HG02798 (cell line): Measurements from ENCODE around the gene ZNF511.

Experiments
- ATAC-seq: cut with Tn5 transposase; IDR thresholded peaks from one replicate; pipeline ENCODE4 v1.9.1; 2021; ENCODE audit warnings: mild to moderate bottlenecking; ENCODE audit not compliant: unreplicated experiment, poor library complexity

The ZNF511 gene

DNA sequence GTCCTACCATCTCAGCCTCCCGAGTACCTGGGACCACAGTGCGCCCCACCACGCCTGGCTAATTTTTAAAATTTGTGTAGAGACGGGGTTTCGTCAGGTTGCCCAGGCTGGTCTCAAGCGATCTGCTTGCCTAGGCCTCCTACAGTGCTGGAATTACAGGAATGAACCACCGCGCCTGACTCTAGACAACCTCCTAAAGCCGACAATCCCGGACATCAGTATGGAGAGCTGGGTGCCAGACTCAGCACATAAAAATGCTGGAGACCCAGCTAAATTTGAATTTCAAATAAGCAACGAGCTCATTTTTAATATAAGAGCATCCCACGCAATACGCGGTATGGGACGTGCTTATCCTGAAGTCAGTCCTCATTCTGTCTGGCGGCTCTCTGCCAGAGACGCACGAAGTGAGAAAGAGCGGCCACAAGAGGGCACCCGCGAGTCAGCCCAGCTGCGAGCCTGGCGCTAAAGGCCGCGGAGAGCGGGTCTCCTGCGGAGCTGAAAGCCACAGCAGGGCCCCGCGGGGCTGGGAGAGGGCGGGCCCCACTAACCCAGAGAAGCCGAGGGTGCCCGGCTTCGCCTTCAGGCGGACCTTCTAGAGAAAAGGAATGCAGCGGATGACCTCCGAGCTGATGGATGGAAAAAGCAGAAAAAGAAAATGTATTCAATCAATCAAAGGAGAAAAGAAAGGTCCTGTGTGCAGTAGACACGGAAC is 20.9 kb downstream of the ZNF511 start:
- ATAC-seq, result peak; percentile 91

DNA sequence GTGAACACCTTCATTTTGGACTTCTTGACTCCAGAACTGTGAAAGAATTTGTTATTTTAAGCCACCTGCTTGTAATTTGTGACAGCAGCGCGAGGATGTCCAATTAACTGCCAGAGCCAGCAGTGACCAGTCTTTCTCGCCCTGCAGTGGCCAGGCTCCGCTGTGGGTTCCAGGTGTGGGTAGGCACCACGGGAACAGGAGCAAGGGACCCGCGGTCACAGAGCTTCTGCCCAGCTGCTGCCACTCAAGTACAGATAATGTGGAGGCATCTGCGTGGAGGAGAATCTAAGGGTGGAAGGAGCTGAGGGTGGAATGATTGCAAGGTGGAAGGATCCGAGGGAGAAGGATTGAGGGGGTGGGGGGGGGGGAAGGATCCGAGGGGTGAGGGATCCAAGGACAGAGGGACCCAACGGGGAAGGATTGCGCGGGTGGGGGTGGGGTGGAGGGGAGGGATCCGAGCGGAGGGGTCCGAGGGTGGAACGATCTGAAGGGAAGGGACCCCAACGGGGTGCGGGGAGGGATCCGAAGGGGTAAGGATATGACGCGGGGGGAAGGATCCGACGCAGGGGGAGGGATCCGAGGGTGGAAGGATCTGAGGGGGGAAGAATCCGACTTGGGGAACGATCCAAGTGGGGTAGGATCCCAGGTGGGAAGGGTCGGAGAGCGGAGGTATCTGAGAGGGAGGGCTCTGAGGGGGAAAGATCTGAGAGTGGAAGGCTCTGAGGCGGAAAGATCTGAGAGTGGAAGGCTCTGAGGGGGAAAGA is 24.4 kb downstream of the ZNF511 start:
- ATAC-seq, result no peak

DNA sequence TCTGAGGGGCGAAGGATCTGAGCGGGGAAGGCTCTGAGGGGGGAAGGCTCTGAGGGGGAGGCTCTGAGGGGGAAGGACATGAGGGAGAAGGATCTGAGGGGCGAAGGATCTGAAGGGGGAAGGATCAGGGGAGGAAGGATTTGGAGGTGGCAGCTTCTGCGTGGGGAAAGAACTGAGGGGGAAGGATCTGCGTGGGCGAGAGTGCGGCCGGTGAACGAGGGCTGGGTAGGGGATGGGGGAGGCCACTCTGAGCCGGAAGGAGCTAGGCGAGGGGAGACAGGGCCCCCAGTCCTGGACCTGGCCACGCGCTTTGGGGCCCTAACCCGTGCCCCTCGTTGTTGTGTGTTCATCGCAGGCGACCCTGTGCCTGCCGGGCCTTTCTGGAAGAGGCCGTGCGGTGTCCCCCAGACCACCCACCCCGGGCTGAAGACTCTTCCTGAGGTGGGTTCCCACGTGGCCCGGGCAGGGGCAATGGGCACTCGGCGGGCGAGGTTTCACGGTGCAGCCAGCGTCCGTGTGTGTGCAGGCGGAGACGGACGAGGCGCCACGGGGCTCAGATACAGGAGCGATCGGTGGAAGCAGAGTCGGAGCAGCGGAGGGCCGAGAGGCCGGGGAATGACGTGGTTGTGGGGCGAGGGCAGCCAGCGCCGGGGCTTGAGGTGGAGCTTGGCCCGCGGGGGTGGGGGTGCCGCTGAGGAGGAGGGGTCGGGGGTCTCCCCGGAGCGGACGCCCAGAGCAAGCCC is 26.0 kb downstream of the ZNF511 start:
- ATAC-seq, result peak; percentile 5

DNA sequence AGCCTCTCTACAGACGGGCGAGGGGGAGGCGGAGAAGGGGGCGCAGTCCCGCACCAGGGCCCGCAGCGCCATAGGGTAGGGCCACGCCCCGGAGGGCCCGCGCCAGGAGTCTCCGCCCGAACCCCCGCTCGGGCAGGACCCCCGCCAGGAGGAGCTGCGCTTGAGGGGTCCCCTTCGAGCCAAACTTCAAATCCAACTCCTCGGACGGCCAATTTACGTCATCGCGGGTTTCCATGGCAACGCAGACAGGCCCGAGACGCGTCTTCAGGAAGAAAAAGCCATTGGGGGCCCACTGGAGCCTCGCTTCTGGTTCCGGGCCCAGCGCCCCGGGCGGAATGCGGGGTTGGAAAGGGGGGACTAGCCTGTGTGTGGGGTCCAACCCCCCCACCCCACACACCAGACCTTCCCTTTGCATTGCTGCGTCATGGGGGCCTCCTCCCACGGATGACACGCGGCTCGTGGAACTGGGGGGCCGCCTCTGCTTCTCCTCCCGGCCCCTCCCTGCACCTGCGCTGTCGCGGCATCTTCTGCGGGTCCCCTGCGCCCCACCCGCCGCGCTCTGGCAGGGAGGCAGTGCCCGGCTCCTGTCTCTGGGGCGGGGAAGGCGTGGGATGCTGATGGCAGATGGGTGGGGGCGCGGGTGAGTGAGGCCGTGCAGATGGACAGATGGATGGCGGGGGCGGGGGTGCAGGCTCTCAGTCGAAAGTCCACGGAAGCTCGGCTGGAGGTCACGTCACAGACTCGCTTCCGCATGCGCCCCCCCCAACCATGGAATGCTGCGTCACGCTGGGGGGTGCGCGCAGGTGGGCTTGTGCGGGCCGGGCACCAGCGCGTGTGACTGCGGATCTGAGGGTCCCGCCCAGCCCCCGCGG is 26.8 kb downstream of the ZNF511 start:
- peak; percentile 33 for ATAC-seq

DNA sequence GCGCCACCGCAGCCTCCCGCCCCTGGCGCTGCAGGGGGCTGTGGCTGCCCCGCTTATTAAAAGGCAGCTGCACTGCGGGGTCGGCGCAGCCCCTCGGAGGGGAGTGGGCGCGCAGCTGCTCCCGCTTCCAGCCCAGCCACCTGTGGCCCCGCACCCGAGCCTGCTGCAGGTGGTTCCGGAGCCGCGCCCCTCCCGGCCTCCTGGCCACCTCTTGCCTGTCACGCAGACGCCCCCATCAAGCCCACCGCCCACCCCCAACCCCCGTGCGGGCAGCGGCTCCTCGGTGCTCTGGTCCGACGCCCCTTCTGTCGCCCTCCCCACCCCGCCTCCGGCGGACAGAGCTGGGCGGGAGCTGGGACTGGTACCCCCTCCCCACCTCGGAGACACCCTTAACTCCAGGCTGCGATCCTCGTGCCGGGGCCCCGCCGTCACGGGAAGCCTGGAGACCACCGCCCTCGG is 27.4 kb downstream of the ZNF511 start:
- no peak for ATAC-seq

DNA sequence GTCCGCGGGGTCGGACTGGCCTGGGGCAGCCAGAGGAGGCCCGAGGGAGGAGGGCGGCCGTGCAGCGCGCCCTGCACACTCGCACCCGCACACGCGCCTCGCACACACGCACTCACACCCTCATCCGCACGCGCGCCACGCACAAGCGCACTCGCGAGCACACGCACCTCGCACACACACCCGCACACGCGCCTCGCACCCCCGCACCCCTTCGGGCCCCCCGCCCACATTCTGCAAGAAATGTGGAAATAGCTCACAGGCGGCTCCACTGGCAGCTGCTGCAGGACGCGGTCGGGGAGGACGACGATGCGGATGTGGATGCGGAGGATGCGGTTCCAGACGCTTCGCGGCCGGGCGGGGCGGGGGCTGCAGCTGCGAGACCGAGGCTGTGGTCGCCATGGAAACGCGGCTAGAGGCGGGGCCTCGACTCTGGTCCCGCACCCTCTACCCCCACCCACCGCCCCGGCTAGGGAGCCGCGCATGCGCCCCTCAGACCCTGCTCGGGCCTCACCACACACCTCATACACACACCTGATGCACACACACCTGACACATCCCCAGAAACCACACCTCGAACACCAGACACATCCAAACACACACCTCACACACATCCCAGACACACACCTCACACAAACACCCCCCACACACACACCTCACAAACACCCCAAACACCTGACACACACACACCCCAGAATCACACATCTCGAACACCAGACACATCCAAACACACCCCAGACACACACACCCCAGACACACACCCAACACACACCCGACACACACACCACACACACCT is 28.1 kb downstream of the ZNF511 start, which contains the start of gene CALY:
TSS of gene CALY (minus strand) at position 320 of the 793 bp plus-strand sequence. CDS start 7,907 bp downstream, outside the sequence.
- no peak for ATAC-seq

DNA sequence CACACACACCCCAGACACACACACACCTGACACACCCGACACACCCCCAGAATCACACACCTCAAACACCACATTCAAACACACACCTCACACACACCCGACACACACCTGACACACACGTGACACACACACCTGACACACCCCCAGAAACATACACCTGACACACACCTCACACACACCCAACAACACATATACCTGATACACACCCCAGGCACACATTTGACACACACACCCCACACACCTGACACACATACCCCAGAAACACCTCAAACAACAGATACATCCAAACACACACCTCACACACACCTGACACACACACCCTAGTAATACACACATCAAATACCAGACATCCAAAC is 28.6 kb downstream of the ZNF511 start:
- no peak for ATAC-seq

DNA sequence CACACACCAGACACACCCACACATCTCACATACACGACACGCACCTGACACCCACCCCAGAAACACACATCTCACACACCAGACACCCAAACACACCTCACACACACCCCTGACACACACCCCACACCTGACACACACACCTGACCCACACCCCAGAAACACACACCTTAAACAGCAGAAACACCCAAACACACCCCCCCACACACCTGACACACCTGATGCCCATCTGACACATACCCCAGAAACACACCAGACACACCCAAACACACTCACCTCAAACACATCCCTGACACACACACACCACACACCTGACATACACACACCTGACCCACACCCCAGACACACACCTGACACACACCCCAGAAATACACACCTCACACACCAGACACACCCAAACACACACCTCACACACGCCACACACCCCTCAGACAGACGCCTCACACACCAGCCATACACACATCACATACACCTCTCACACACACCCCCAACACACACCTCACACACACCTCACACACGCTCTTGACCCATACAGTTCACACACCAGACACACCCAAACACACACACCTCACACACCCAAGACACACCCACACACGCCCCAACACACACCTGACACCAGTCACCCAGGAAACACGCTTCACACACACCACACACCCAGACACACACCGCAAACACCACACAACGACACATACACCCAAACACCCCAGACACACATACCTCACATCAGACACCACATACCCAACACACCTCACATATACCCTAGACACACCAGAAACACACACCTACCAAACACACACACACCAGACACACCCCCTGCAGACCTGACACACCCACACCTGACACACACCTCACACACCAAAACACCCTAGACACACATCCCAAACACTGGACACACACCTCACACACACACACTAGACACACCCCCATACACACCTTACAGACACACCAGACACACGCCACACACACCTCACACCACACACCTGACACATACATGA is 29.7 kb downstream of the ZNF511 start:
- ATAC-seq, result no peak

DNA sequence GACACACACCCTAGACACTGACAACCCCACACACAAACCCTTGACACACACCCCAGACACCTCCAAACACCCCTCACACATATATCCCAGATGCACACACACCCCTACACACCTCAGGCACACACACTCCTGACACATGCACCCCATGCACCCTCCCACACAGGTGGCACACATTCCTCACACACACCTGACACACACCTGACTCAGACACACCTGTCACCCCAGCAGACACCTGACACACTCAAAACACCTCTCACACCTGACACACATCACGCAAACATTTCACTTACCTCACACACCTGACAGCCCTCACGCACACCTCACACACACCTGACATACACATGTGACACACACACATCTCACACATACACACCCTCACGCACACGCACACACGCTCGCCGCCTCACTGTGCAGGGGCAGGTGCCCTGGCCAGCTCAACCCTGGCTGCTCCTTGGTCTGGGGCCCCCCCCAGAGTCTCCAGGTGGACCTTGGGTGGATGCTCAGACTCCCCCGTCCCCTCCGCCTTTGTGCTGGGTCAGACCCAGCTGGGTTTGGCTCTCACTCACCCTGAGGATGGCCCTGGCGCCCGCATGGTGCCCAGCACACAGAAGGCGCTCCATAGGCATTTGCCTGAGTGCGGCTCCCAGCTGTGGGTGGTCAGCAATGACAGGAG is 31.1 kb downstream of the ZNF511 start:
- ATAC-seq, result no peak

DNA sequence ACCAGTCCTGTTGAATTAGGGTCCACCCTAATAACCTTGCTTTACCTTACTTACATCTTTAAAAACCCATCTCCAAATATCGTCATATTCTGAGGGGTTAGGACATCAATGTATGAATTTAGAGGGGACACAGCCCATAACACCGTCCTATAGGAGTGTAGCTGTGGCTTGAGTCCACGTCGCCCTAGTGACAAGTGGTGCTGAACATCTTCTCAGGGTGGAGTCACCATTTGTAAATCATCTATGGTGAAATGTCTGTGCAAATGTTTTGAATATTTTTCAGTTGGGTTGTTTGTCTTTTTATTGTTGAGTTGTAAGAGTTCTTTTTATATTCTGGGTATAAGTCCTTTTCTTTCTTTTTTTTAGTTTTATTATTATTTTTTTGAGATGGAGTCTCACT is 33.3 kb downstream of the ZNF511 start:
- ATAC-seq, result no peak

DNA sequence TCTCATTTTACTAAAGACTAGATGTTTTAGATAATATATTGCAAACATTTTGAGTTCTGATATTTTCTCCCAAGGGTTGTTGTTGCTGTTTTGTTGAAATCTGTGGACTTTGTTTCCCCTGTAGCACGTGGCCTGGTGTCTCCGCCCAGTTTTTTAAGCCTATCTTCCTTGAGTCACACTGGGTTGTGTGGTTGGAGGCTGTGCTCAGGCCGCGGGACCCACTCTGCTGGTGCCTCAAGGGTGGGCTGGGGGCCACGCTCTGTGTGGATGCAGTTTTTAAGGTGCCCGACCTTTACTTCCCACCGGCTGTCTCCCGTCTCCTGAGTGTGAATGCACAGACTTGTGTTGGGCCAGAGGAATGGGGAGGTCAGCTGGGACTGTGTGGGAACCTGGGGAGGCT is 34.2 kb downstream of the ZNF511 start:
- no peak for ATAC-seq

DNA sequence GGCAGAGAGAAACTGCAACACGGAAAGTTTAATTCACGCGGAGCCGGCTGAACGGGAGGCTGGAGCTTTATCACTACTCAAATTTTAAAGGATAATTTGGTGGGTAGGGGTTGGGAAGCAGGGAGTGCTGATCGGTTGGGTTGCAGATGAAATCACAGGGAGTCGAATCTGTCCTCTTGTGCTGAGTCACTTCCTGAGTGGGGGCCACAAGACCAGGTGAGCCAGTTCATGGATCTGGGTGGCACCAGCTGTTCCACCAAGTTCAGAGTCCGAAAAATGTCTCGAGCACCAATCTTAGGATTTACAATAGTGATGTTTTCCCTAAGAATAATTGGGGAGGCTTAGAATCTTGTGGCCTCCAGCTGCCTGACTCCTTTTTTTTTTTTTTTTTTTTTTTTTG is 34.8 kb downstream of the ZNF511 start:
- no peak for ATAC-seq

DNA sequence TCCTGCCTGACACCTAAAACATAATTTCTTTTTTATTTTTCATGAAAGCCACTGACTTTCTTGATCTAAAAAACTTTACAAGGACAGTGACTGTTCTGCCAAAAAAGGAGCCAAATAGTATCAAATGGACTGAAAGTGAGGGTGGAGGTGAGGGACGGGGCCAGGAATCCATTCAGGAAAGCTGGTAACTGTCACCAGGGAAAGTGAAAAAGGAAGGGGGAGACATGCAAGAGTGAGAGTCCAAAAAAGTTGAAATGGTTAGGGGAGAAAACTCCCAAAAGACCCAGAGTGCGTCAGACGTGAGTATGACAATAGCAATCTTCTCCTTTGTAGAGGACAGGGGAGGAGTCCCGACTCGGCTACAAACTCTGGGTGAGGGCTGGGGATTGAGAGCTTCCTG is 35.5 kb downstream of the ZNF511 start:
- no peak for ATAC-seq

DNA sequence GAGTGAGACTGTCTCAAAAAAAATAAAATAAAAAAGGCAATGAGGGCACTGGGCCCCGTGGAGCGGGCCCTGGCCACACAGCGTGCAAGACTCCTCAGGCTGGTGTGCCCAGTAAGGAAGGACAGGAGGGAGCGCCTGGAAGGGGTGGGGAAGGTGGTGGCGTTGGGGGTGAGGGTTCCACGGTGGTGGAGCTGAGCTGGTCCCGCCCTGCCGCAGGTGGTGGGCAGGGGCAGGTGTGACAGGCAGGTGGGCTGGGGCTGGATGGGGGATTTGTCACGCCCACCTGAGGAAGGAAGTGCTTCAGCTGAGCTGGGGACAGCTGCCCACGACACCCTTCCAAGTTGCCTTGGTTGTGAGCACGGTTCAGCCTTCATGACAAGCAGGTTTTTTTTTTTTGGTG is 37.7 kb downstream of the ZNF511 start:
- ATAC-seq, result no peak

DNA sequence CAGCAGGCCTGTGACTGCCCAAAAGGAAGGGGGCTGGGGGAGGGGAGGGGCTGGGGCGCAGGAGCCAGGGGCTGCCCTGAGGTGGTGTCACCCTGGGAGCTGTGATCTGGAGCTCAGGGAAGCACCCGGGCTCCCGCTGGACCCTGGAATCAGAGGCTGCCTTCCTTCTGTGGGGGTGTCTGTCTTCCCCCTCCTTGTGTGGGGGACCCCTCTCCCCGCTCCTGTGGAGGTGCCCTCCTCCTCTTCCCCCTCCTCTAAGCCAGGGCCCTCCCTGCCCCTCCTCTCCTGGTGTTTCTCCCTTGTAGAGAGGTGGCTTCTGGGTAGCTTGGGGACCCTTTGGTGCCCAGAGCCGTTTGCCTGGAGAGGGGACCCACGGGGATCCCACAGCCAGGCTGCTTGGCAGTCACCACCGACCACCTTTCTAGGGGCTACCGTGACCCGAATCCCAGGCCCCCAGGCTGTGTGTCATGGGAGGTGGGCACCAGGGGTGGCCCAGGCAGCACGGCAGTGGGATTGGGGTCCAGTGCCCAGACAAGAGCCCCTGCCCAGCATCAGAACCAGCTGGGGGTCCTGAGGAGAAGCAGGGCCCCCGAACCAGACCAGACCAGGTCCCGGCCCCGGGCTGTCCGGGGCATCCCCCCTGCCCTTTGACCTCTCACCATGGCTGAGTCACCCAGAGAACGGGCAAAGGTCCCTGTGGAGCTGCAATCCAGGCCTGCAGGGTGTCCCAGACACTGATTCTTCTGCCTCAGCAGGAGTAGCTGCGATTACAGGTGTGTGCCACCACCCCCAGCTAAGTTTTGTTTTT is 39.2 kb downstream of the ZNF511 start:
- no peak for ATAC-seq

DNA sequence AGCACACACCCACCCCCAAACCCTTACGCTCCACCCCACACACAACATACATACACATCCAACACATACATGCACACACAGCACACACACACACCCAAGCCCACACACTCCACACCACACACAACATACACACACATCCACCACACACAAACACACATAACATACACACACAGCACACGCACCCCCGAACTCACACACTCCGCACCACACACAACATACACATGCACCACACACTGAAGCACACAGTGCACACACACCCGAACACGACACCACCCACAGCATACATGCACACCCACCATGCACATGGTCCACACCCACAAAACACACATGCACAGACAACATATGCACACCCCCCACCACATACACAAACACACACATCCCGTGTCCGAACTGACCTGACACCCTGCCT is 40.5 kb downstream of the ZNF511 start:
- ATAC-seq, result no peak

DNA sequence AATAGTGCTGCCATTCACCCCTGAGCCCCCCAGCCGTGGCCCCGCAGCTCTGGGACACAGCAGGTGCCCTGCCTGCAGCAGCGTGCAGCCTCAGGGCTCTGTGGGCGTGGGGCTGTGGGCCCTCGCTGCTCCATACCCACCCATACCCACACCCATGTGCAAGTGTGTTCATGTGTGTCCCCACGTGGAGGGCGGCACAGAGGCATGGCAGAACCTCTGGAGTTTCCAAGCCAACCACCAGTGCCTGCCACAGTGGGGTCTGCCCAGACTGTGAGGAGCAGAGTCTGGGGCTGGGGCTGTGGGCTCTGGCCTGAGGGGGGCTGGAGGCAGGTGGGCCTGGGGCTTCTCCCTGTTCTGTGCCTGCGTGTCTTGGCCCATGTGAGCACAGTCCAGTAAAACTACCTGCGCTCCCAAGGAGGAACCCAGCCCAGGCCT is 40.9 kb downstream of the ZNF511 start:
- ATAC-seq, result no peak
